ENCODE measurements around the gene SORCS3. TPM values are rescaled to one million over a fixed set of nuclear protein-coding genes. Genes with fewer than 3 reads are reported as not detected.

Gene SORCS3
- total and polyA plus RNA-seq, 9 of the 15 experiments (the other 6 are each of a cell fraction or from before 2014, with no cell fraction given): not detected

- 4% methylated on average over 19 of the region's 40 CpGs for WGBS (ENCODE audit: insufficient coverage, low coverage, missing lambda C conversion rate)
- TF ChIP-seq ZNF75A (CRISPR knock-in tag; IDR thresholded peaks at IDR 0.05) (no peak), PRPF4 (IDR thresholded peaks at IDR 0.05; ENCODE audit: insufficient read depth, low read depth, low read length, poor library complexity, severe bottlenecking) (no peak), ZNF408 (CRISPR knock-in tag; IDR thresholded peaks at IDR 0.05; ENCODE audit: low read depth) (no peak), ZNF232 (CRISPR knock-in tag; IDR thresholded peaks at IDR 0.05) (no peak), SRF (CRISPR knock-in tag; IDR thresholded peaks at IDR 0.05) (no peak), TEAD4 (IDR thresholded peaks at IDR 0.05; ENCODE audit: low read length) (no peak), TEAD4 (CRISPR knock-in tag; IDR thresholded peaks at IDR 0.05; ENCODE audit: borderline replicate concordance) (no peak), SMARCA4 (IDR thresholded peaks at IDR 0.05) (no peak)
- H3K4me2 ChIP-seq (ENCODE audit: insufficient read depth, low read length): no peak overlapping the region
- no peaks in the 10 kb centered on the region for H3K9me3 ChIP-seq (replicated peaks; ENCODE audit: control insufficient read depth, insufficient read depth, low read depth, low read length)
- H3K27ac ChIP-seq (ENCODE audit: extremely low read depth, low read depth, low read length): no peak overlapping the region
- ChIA-PET POLR2A (no interaction called here), CTCF (ENCODE audit: low intra/inter-chr PET ratio) (no interaction called here)
- no peaks in the 10 kb centered on the region for H3K9me1 ChIP-seq (ENCODE audit: control insufficient read depth, insufficient read depth, low read length)
- H3K79me2 ChIP-seq (ENCODE audit: control insufficient read depth, insufficient read depth, low read length): no peaks in the 10 kb centered on the region
- no peak overlapping the region for H3K9ac ChIP-seq (ENCODE audit: insufficient read depth in 1 of 2, low read depth in 2 of 2, low read length in 2 of 2)
- peaks cover 0 to 8% of the 10 kb centered on the region in 2 experiments; a peak in 2 of 5 replicates for H3K27me3 ChIP-seq (ENCODE audit: control insufficient read depth in 2 of 2, insufficient read depth in 2 of 2, low read length in 2 of 2)
- no TSS peak for BruUV-seq (replicated peaks)
- H3K4me3 ChIP-seq: no peak overlapping the region
- H3K36me3 ChIP-seq (ENCODE audit: control insufficient read depth, insufficient read depth, low read length): no peaks in the 10 kb centered on the region
- no peak for FAIRE-seq
- intact Hi-C loops (cut with micrococcal nuclease): no loop called here
- peaks cover 0 to 10% of the 10 kb centered on the region in 2 experiments; a peak in 2 of 5 replicates for H3K4me1 ChIP-seq (replicated peaks in 1 of 2; ENCODE audit: control insufficient read depth in 2 of 2, insufficient read depth in 2 of 2, low read length in 2 of 2)
- no peak overlapping the region for H2AFZ ChIP-seq (ENCODE audit: low read depth, low read length)
- in situ Hi-C loops (cut with MboI): no loop called here
- H4K20me1 ChIP-seq (replicated peaks; ENCODE audit: control insufficient read depth, insufficient read depth, low read length): no peaks in the 10 kb centered on the region
- ATAC-seq: no peak
- DNase-seq (ENCODE audit: extremely low read depth in 1 of 4, low spot score in 3 of 4): no peak
Measured at GRCh38 chr10:104639590-104640338, 1.3 kb upstream of the SORCS3 start.

All from K562 (cell line).